Measurements from ENCODE around the gene RYR2. TPM values are rescaled to one million over a fixed set of nuclear protein-coding genes. Genes with fewer than 3 reads are reported as not detected.
"Not testable (repeated sequence)": the region's sequence is repeated elsewhere in the genome, so short reads cannot be mapped to it uniquely, and the experiment has no call there.

RYR2 gene
- total and polyA plus RNA-seq, 2 experiments from 2014 or later: 0.50 to 0.95 TPM

DNA sequence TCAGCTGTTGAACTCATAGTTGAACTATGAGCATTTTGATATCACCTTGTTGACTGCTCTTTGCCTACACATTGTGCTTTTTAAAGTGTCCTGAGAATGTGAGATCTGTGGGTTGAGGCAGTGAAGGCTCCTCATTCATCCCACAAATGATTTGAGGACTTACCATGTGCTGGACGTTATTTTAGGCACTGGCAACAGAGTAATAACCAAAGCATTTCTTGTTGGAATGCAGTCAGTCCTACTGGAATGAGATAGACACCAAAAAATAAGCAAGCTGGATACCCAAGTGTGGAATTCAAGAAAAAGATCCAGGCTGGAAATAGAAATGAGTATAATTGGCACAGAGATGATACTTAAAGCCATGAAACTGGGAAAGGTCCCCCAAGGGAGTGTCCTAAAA lies 775.3 kb downstream of the RYR2 start:
- DNase-seq (ENCODE audit: low spot score): no peak
- Histone ChIP-seq H3K4me3 (no peak overlapping the region), H4K20me1 (ENCODE audit: insufficient read depth, poor library complexity, severe bottlenecking) (no peaks in the 10 kb centered on the region), H3K27ac (no peak overlapping the region), H3K27me3 (no peaks in the 10 kb centered on the region), H3K4me1 (ENCODE audit: insufficient read depth) (no peaks in the 10 kb centered on the region), H3K36me3 (replicated peaks; ENCODE audit: insufficient read depth, low read depth) (no peaks in the 10 kb centered on the region), H3K9me2 (replicated peaks; ENCODE audit: insufficient read depth) (no peaks in the 10 kb centered on the region), H3K4me2 (no peak overlapping the region), H3K9me3 (ENCODE audit: low read depth) (no peaks in the 10 kb centered on the region), H3K79me2 (no peaks in the 10 kb centered on the region), H2AFZ (no peak overlapping the region)
- 79% methylated on average over 1 of the region's 1 CpG for WGBS (ENCODE audit: low lambda C conversion rate, missing lambda C conversion rate)
- TF ChIP-seq EZH2 (IDR thresholded peaks at IDR 0.05; ENCODE audit: borderline replicate concordance) (no peak), EZH2phosphoT487 (IDR thresholded peaks at IDR 0.05; ENCODE audit: low read depth, severe bottlenecking, unreplicated experiment) (no peak)
- TF ChIP-seq, protein P1, sequence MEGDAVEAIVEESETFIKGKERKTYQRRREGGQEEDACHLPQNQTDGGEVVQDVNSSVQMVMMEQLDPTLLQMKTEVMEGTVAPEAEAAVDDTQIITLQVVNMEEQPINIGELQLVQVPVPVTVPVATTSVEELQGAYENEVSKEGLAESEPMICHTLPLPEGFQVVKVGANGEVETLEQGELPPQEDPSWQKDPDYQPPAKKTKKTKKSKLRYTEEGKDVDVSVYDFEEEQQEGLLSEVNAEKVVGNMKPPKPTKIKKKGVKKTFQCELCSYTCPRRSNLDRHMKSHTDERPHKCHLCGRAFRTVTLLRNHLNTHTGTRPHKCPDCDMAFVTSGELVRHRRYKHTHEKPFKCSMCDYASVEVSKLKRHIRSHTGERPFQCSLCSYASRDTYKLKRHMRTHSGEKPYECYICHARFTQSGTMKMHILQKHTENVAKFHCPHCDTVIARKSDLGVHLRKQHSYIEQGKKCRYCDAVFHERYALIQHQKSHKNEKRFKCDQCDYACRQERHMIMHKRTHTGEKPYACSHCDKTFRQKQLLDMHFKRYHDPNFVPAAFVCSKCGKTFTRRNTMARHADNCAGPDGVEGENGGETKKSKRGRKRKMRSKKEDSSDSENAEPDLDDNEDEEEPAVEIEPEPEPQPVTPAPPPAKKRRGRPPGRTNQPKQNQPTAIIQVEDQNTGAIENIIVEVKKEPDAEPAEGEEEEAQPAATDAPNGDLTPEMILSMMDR (IDR thresholded peaks at IDR 0.05; ENCODE audit: poor library complexity): no peak

DNA sequence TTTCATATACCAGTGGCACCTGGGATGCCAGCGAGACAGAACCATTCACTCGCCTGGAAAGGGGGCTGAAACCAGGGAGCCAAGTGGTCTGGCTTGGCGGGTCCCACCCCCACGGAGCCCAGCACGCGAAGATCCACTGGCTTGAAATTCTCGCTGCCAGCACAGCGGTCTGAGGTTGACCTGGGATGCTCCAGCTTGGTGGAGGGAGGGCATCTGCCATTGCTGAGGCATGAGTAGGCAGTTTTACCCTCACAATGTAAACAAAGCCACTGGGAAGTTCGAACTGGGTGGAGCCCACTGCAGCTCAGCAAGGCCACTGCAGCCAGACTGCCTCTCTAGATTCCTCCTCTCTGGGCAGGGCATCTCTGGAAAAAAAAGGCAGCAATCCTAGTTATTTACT lies 778.6 kb downstream of the RYR2 start:
- 90% methylated on average over 9 of the region's 9 CpGs for WGBS (ENCODE audit: low lambda C conversion rate, missing lambda C conversion rate)
- not testable (repeated sequence) for H3K9me2 ChIP-seq (replicated peaks; ENCODE audit: insufficient read depth); H3K79me2 ChIP-seq; H3K4me2 ChIP-seq; H3K27me3 ChIP-seq; H3K27ac ChIP-seq; H3K4me1 ChIP-seq (ENCODE audit: insufficient read depth); H3K4me3 ChIP-seq; H3K9me3 ChIP-seq (ENCODE audit: low read depth); H4K20me1 ChIP-seq (ENCODE audit: insufficient read depth, poor library complexity, severe bottlenecking); H2AFZ ChIP-seq; H3K36me3 ChIP-seq (replicated peaks; ENCODE audit: insufficient read depth, low read depth)
- peak; percentile 7 for DNase-seq (ENCODE audit: low spot score)

DNA sequence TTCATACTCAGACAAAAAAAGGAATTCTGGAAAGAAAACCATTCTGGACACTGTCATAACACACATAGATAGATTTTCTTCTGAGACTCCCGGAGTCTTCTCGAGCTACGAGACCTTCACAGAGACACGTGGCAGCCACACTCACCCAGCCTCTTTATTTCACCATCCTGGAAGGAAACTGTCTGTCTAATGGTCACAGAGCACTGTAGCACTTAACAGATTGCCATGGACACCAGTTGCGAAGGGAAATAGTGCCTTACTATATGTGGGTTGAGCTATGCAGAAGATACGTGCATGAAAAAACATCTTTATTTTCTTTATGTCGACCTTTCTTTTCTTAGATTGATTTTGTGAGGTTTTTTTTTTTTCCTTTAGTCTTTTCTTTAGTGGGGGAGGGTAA lies 790.9 kb downstream of the RYR2 start:
- Histone ChIP-seq H4K20me1 (ENCODE audit: insufficient read depth, poor library complexity, severe bottlenecking) (no peaks in the 10 kb centered on the region), H3K4me3 (no peak overlapping the region), H3K27me3 (no peaks in the 10 kb centered on the region), H3K9me2 (replicated peaks; ENCODE audit: insufficient read depth) (no peaks in the 10 kb centered on the region), H3K4me1 (ENCODE audit: insufficient read depth) (no peaks in the 10 kb centered on the region), H3K27ac (no peak overlapping the region), H3K9me3 (ENCODE audit: low read depth) (no peaks in the 10 kb centered on the region), H2AFZ (no peak overlapping the region), H3K36me3 (replicated peaks; ENCODE audit: insufficient read depth, low read depth) (no peaks in the 10 kb centered on the region), H3K79me2 (no peaks in the 10 kb centered on the region), H3K4me2 (no peak overlapping the region)
- 69% methylated on average over 7 of the region's 7 CpGs for whole genome bisulfite sequencing (ENCODE audit: low lambda C conversion rate, missing lambda C conversion rate)
- no peak for DNase-seq (ENCODE audit: low spot score)
- TF ChIP-seq, protein P1 (IDR thresholded peaks at IDR 0.05; ENCODE audit: poor library complexity): no peak
- TF ChIP-seq EZH2 (IDR thresholded peaks at IDR 0.05; ENCODE audit: borderline replicate concordance): no peak
- TF ChIP-seq EZH2phosphoT487 (IDR thresholded peaks at IDR 0.05; ENCODE audit: low read depth, severe bottlenecking, unreplicated experiment): no peak

DNA sequence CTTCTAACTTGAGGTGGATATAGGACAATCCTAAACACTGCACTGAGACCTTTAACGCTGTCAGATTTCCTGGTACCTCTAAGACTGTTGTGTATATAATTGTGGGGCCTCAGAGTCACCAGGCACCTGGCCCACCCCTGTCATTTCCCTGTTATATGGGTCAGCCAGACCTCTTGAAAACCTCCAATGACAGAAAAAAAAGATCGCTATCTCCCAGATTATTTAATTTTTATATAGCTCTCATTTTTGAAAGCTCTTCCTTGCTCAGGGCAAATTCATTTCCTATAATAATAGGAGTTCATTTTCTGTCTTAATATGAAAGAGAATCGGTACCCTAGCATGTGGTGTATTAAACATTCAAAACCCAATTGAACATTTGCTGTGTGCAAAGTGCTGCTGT lies 792.1 kb downstream of the RYR2 start:
- Histone ChIP-seq H3K27ac (no peak overlapping the region), H3K36me3 (replicated peaks; ENCODE audit: insufficient read depth, low read depth) (no peaks in the 10 kb centered on the region), H3K4me1 (ENCODE audit: insufficient read depth) (no peaks in the 10 kb centered on the region), H3K4me2 (no peak overlapping the region), H4K20me1 (ENCODE audit: insufficient read depth, poor library complexity, severe bottlenecking) (no peaks in the 10 kb centered on the region), H3K79me2 (no peaks in the 10 kb centered on the region), H3K9me3 (ENCODE audit: low read depth) (no peaks in the 10 kb centered on the region), H2AFZ (no peak overlapping the region), H3K27me3 (no peaks in the 10 kb centered on the region), H3K4me3 (no peak overlapping the region), H3K9me2 (replicated peaks; ENCODE audit: insufficient read depth) (no peaks in the 10 kb centered on the region)
- no peak for TF ChIP-seq EZH2phosphoT487 (IDR thresholded peaks at IDR 0.05; ENCODE audit: low read depth, severe bottlenecking, unreplicated experiment)
- TF ChIP-seq, protein P1 (IDR thresholded peaks at IDR 0.05; ENCODE audit: poor library complexity): no peak
- TF ChIP-seq EZH2 (IDR thresholded peaks at IDR 0.05; ENCODE audit: borderline replicate concordance): no peak
- no peak for DNase-seq (ENCODE audit: low spot score)
- 90% methylated on average over 3 of the region's 3 CpGs for WGBS (ENCODE audit: low lambda C conversion rate, missing lambda C conversion rate)

Measured in hepatocyte (in vitro differentiated cells).